PC-9 (cell line): Measurements from ENCODE around the gene PTPN2. TPM values are rescaled to one million over a fixed set of nuclear protein-coding genes. Genes with fewer than 3 reads are reported as not detected.
A peak's percentile ranks its signal among the peaks of the same experiment; 100 is the strongest.

Source experiments
- BruUV-seq: library from RNA; stranded (reverse); fragments of 400-500 nt; replicated peaks from 2 replicates; lab custom pipeline; 2021; lab: Mats Ljungman, UMichigan
- CTCF ChIA-PET: fragments of 300-600 bp; sonication (Branson Sonifier 250); formaldehyde crosslinking; loops from one replicate; lab custom pipeline; 2022; ENCODE audit warnings: antibody characterized with exemption; lab: Charles Lee
- POLR2A ChIA-PET: fragments of 300-600 bp; sonication (Branson Sonifier 250); formaldehyde crosslinking; loops from one replicate; lab custom pipeline; 2022; ENCODE audit warnings: antibody characterized with exemption; ENCODE audit not compliant: unreplicated experiment; lab: Charles Lee
- DNase-seq, 2 experiments: peaks; one replicate each; pipeline versions ENCODE4 v3.0.0 to v3.0.0-alpha.2; 2015 to 2022; ENCODE audit warnings: mixed read lengths in 1 of 2
- H2AFZ ChIP-seq: fragments of 200-600 bp; sonication (generic); 2 replicates; pipeline ENCODE4 v1.8.1; 2017; ENCODE audit warnings: antibody characterized with exemption
- H3F3A ChIP-seq: fragments of 200-600 bp; sonication (generic); 2 replicates; pipeline ENCODE4 v1.8.1; 2017; ENCODE audit warnings: antibody characterized with exemption, mild to moderate bottlenecking, low read depth; ENCODE audit not compliant: insufficient read depth
- H3K27ac ChIP-seq: fragments of 200-600 bp; sonication (generic); 2 replicates; pipeline ENCODE4 v1.6.1; 2016; ENCODE audit warnings: mixed run types
- H3K27me3 ChIP-seq: fragments of 200-600 bp; sonication (generic); 2 replicates; pipeline ENCODE4 v1.6.1; 2016; ENCODE audit warnings: low read depth, mixed run types; ENCODE audit not compliant: insufficient read depth
- H3K36me3 ChIP-seq: fragments of 200-600 bp; sonication (generic); 2 replicates; pipeline ENCODE4 v1.6.1; 2016; ENCODE audit warnings: low read depth, mixed run types
- H3K4me1 ChIP-seq: fragments of 200-600 bp; sonication (generic); replicated peaks from 2 replicates; pipeline ENCODE4 v1.6.1; 2016; ENCODE audit warnings: mixed run types; ENCODE audit not compliant: insufficient read depth
- H3K4me2 ChIP-seq: fragments of 200-600 bp; sonication (generic); 2 replicates; pipeline ENCODE4 v1.6.1; 2017; ENCODE audit warnings: mixed run types
- H3K4me3 ChIP-seq: fragments of 200-600 bp; sonication (generic); 2 replicates; pipeline ENCODE4 v1.6.1; 2016; ENCODE audit warnings: mixed run types
- H3K79me2 ChIP-seq: fragments of 200-600 bp; sonication (generic); 2 replicates; pipeline ENCODE4 v1.6.1; 2017; ENCODE audit warnings: low read depth, mixed run types
- H3K9me2 ChIP-seq: fragments of 200-600 bp; sonication (generic); 2 replicates; pipeline ENCODE4 v1.8.1; 2017; ENCODE audit warnings: mild to moderate bottlenecking; ENCODE audit not compliant: insufficient read depth
- H3K9me3 ChIP-seq: fragments of 200-600 bp; sonication (generic); 2 replicates; pipeline ENCODE4 v1.8.1; 2016; ENCODE audit warnings: low read depth; ENCODE audit not compliant: insufficient read depth
- H4K20me1 ChIP-seq: fragments of 200-600 bp; sonication (generic); 2 replicates; pipeline ENCODE4 v1.8.1; 2017; ENCODE audit not compliant: insufficient read depth
- EZH2 ChIP-seq: fragments of 200-600 bp; sonication (generic); IDR thresholded peaks from 2 replicates; pipeline ENCODE4 v1.8.0; 2017; ENCODE audit warnings: antibody characterized with exemption, low read depth
- intact Hi-C: fragments of 100-400 bp; cut with micrococcal nuclease; formaldehyde crosslinking; loops from one replicate; pipeline ENCODE4 v1.10.0; 2022; ENCODE audit not compliant: unreplicated experiment
- total RNA-seq: library from RNA; stranded (reverse); gene quantifications from 2 replicates; pipeline ENCODE4 v1.2.3, GENCODE V29; 2021
- TF ChIP-seq, protein P1 (sequence below): fragments of 200-600 bp; sonication (generic); conservative IDR thresholded peaks from 2 replicates; pipeline ENCODE4 v1.6.1; 2017; ENCODE audit warnings: mixed run types, antibody characterized with exemption, mild to moderate bottlenecking, moderate library complexity

PTPN2 gene
- total RNA-seq, 1 experiment from 2014 or later, result 78.1 TPM

DNA sequence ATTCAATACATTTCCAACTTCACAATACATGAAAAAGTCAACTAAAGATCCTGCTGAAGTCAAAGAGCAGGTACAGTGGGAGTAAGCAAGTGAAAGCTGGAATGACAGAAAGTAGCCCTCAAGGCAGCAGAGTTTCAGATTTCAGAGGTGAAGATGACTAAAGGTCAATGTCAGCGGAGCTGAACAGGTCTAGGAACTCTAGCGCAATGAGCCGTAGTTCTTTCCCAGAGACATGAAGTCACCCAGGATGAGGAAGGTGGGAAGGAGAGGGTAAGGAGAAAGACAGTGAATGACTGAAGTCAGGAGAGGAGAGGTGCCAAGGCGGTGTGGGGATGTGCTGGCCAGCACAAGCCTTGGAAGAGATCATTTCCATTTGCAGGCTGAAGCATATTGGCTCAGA lies 28.1 kb downstream of the PTPN2 start:
- no TSS peak for BruUV-seq
- no peak for DNase-seq
- ChIA-PET POLR2A (interaction anchor here (0.6 kb wide), 1 partner anchor 18 kb away, joined by 7 read pairs; no protein-coding TSS in a partner anchor), CTCF (no interaction called here)
- Histone ChIP-seq H3K27ac (peak overlapping the region; percentile 28; the same call in 1 of the 2 replicates), H3K79me2 (peaks cover 80% of the 10 kb centered on the region), H3K4me1 (peaks cover 25% of the 10 kb centered on the region), H3K36me3 (peaks cover 21% of the 10 kb centered on the region; the same call in 1 of the 2 replicates), H3K4me3 (no peak overlapping the region), H3K27me3 (no peaks in the 10 kb centered on the region), H3F3A (peaks cover 14% of the 10 kb centered on the region), H3K4me2 (0 out of 2 replicates have a peak overlapping the region, but pooled peaks have one; percentile 1), H3K9me3 (no peaks in the 10 kb centered on the region), H2AFZ (no peak overlapping the region), H3K9me2 (no peaks in the 10 kb centered on the region), H4K20me1 (peaks cover 10% of the 10 kb centered on the region)
- intact Hi-C loops, result no loop called here
- TF ChIP-seq EZH2, result no peak
- TF ChIP-seq, protein P1, sequence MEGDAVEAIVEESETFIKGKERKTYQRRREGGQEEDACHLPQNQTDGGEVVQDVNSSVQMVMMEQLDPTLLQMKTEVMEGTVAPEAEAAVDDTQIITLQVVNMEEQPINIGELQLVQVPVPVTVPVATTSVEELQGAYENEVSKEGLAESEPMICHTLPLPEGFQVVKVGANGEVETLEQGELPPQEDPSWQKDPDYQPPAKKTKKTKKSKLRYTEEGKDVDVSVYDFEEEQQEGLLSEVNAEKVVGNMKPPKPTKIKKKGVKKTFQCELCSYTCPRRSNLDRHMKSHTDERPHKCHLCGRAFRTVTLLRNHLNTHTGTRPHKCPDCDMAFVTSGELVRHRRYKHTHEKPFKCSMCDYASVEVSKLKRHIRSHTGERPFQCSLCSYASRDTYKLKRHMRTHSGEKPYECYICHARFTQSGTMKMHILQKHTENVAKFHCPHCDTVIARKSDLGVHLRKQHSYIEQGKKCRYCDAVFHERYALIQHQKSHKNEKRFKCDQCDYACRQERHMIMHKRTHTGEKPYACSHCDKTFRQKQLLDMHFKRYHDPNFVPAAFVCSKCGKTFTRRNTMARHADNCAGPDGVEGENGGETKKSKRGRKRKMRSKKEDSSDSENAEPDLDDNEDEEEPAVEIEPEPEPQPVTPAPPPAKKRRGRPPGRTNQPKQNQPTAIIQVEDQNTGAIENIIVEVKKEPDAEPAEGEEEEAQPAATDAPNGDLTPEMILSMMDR, result no peak

GRCh38 chr18:12852566-12853315 lies 31.3 kb downstream of the PTPN2 start:
- H4K20me1 ChIP-seq, result 0 out of 2 replicates have a peak, but pooled peaks cover 7% of the 10 kb centered on the region
- H3K4me1 ChIP-seq, result peaks cover 54% of the 10 kb centered on the region
- DNase-seq, result no peak
- H3F3A ChIP-seq, result peaks cover 21% of the 10 kb centered on the region
- ChIA-PET POLR2A (no interaction called here), CTCF (no interaction called here)
- no peaks in the 10 kb centered on the region for H3K27me3 ChIP-seq
- H2AFZ ChIP-seq, result no peak overlapping the region
- H3K9me2 ChIP-seq, result no peaks in the 10 kb centered on the region
- no TSS peak for BruUV-seq
- no peaks in the 10 kb centered on the region for H3K9me3 ChIP-seq
- peaks cover 65% of the 10 kb centered on the region for H3K79me2 ChIP-seq
- TF ChIP-seq EZH2, result no peak
- TF ChIP-seq, protein P1, result no peak
- H3K36me3 ChIP-seq, result peaks cover 38% of the 10 kb centered on the region
- H3K4me3 ChIP-seq, result no peak overlapping the region
- intact Hi-C loops, result no loop called here
- H3K4me2 ChIP-seq, result no peak overlapping the region
- 0 out of 2 replicates have a peak overlapping the region, but pooled peaks have one; percentile 16 for H3K27ac ChIP-seq

DNA sequence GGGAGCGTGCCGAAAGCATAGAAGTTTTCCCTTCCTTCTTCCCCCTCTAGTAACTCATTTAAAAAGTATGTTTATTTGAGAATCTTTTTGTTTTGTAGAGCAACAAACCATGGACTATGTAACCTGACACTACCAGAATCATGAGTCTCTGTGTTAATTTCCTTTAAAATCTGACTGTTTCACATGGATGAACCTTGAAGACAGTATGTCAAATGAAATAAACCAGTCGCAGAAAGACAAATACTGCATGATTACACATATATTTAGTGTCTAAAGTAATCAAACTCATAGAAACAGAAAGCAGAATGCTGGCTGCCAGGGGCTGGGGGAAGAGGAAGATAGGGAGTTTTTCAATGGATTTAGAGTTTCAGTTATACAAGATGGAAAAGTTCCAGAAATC lies 32.3 kb downstream of the PTPN2 start:
- Histone ChIP-seq H2AFZ (no peak overlapping the region), H3K27ac (peak overlapping the region; percentile 28; the same call in 1 of the 2 replicates), H3K4me1 (peaks cover 54% of the 10 kb centered on the region), H3F3A (peaks cover 23% of the 10 kb centered on the region), H3K4me3 (no peak overlapping the region), H3K27me3 (no peaks in the 10 kb centered on the region), H3K79me2 (peaks cover 65% of the 10 kb centered on the region), H3K9me3 (no peaks in the 10 kb centered on the region), H3K36me3 (peaks cover 43% of the 10 kb centered on the region), H3K4me2 (peak overlapping the region; percentile 5; the same call in 1 of the 2 replicates), H3K9me2 (no peaks in the 10 kb centered on the region), H4K20me1 (0 out of 2 replicates have a peak, but pooled peaks cover 7% of the 10 kb centered on the region)
- ChIA-PET POLR2A (no interaction called here), CTCF (interaction anchor here (0.6 kb wide), 1 partner anchor 49 kb away, joined by 3 read pairs; no protein-coding TSS in a partner anchor)
- intact Hi-C loops, result no loop called here
- no peak for DNase-seq
- BruUV-seq, result no TSS peak
- TF ChIP-seq, protein P1, result no peak
- no peak for TF ChIP-seq EZH2
